Measurements from ENCODE around the gene EVPL. TPM values are rescaled to one million over a fixed set of nuclear protein-coding genes. Genes with fewer than 3 reads are reported as not detected.

Gene EVPL
- total and polyA plus RNA-seq, 10 of the 15 experiments (the other 5 are each of a cell fraction or from before 2014, with no cell fraction given): 0.03 TPM; not detected in 9

DNA sequence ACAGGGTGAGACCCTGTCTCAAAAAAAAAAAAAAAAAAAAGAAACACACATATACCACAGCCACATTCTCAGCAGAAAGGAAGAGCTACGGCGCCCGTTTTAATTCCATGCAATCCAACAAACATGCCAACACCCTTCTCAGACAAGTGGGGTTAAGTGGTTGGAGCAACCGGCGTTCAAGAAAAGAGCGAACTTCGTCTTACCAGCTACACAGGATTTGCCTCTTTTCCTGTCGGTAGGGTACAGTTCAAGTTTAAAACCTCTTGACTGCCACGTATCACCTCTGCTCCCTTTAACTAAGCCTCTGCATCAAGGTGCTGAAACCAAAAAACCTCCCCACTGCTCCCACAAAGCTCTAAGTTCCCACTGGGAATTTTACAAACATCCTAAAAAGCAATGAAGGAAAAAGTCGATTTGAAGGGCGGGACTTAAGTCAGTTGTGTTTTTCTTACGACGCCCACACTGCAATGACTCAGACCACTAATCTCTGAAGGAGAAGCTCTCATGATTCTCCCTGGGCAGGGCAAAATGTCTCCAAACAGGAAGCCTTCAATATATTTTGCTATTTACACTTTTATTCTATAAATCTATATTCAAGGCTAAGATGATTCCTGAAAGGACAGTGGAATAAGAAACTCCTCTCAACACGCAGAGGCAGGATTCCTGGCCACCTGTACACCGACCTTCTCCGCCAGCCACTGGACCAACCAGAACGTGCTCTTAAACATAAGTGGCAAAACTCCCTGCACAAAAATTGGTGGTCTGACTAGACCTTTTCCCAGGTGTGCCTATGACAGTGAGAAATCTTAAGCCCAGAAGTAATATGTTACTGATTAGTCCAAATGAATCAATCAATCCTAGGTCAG is 26.4 kb upstream of the EVPL start:
- H3K9ac ChIP-seq (ENCODE audit: control insufficient read depth, insufficient read depth, low read length): no peak overlapping the region
- H3K79me2 ChIP-seq (ENCODE audit: control insufficient read depth, insufficient read depth, low read length): no peaks in the 10 kb centered on the region
- no peaks in the 10 kb centered on the region for H3K27me3 ChIP-seq (replicated peaks in 1 of 2; ENCODE audit: control insufficient read depth in 2 of 2, insufficient read depth in 2 of 2, low read length in 1 of 2)
- SMC1A ChIA-PET (ENCODE audit: uncharacterized antibody, unreplicated experiment): interaction anchor here (0.9 kb wide), 1 partner anchor 10 kb away, joined by 3 read pairs; no protein-coding TSS in a partner anchor
- no TSS peak for BruUV-seq (replicated peaks)
- H3K27ac ChIP-seq (ENCODE audit: control insufficient read depth, insufficient read depth): no peak overlapping the region
- H3K4me1 ChIP-seq (ENCODE audit: control insufficient read depth, insufficient read depth, low read length): peaks cover 4% of the 10 kb centered on the region
- POLR2A ChIA-PET: interaction anchor here (0.6 to 0.7 kb wide), 3 partner anchors 22 to 445 kb away, joined by 3 to 4 read pairs (median 4); no protein-coding TSS in a partner anchor
- peaks cover 19 to 34% of the 10 kb centered on the region in 2 experiments for H3K36me3 ChIP-seq (ENCODE audit: control insufficient read depth in 2 of 2, insufficient read depth in 2 of 2, low read length in 1 of 2)
- no peak overlapping the region for H3K4me2 ChIP-seq (ENCODE audit: control insufficient read depth, insufficient read depth)
- WGBS (ENCODE audit: insufficient coverage, insufficient replicate concordance, low lambda C conversion rate, missing lambda C conversion rate): 95% methylated on average over 17 of the region's 17 CpGs
- H4K20me1 ChIP-seq (ENCODE audit: control insufficient read depth, insufficient read depth): no peaks in the 10 kb centered on the region
- RAD21 ChIA-PET (ENCODE audit: unreplicated experiment): no interaction called here
- FAIRE-seq (no peak), DNase-seq (ENCODE audit: low read depth, low spot score) (no peak), ATAC-seq (no peak)
- CTCF ChIA-PET: interaction anchor here (0.6 to 1.8 kb wide), 4 partner anchors 8 to 42 kb away, joined by 3 to 4 read pairs (median 3); no protein-coding TSS in a partner anchor
- H2AFZ ChIP-seq (ENCODE audit: control insufficient read depth, low read depth, low read length): no peak overlapping the region
- in situ Hi-C loops (cut with MboI) (no loop called here), intact Hi-C loops (cut with micrococcal nuclease; ENCODE audit: unreplicated experiment) (no loop called here)
- no peaks in the 10 kb centered on the region for H3K9me3 ChIP-seq (replicated peaks; ENCODE audit: control insufficient read depth, insufficient read depth, low read length)
- H3K4me3 ChIP-seq: no peak overlapping the region
- TF ChIP-seq CBX3 (IDR thresholded peaks at IDR 0.05; ENCODE audit: borderline replicate concordance, low read depth) (no peak), IKZF2 (IDR thresholded peaks at IDR 0.05) (no peak), ZZZ3 (IDR thresholded peaks at IDR 0.05; ENCODE audit: control insufficient read depth, insufficient read length, low read depth) (no peak), ZSCAN29 (IDR thresholded peaks at IDR 0.05) (no peak), TBL1XR1 (IDR thresholded peaks at IDR 0.05; ENCODE audit: low read depth, low read length) (no peak), ZNF622 (IDR thresholded peaks at IDR 0.05) (no peak), CREB1 (IDR thresholded peaks at IDR 0.05; ENCODE audit: low read depth) (no peak)
- TF ChIP-seq, protein P1, sequence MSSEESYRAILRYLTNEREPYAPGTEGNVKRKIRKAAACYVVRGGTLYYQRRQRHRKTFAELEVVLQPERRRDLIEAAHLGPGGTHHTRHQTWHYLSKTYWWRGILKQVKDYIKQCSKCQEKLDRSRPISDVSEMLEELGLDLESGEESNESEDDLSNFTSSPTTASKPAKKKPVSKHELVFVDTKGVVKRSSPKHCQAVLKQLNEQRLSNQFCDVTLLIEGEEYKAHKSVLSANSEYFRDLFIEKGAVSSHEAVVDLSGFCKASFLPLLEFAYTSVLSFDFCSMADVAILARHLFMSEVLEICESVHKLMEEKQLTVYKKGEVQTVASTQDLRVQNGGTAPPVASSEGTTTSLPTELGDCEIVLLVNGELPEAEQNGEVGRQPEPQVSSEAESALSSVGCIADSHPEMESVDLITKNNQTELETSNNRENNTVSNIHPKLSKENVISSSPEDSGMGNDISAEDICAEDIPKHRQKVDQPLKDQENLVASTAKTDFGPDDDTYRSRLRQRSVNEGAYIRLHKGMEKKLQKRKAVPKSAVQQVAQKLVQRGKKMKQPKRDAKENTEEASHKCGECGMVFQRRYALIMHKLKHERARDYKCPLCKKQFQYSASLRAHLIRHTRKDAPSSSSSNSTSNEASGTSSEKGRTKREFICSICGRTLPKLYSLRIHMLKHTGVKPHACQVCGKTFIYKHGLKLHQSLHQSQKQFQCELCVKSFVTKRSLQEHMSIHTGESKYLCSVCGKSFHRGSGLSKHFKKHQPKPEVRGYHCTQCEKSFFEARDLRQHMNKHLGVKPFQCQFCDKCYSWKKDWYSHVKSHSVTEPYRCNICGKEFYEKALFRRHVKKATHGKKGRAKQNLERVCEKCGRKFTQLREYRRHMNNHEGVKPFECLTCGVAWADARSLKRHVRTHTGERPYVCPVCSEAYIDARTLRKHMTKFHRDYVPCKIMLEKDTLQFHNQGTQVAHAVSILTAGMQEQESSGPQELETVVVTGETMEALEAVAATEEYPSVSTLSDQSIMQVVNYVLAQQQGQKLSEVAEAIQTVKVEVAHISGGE (CRISPR knock-in tag; IDR thresholded peaks at IDR 0.05): no peak

Measured in GM12878 (cell line).